WTC11 (cell line): ENCODE results near the gene REC8. TPM values are rescaled to one million over a fixed set of nuclear protein-coding genes. Genes with fewer than 3 reads are reported as not detected.

Source experiments
- ATAC-seq: fragments of 200-7000 bp; cut with Tn5 transposase; 2 replicates; pipeline ENCODE4 v1.10.0; 2021; ENCODE audit warnings: mild to moderate bottlenecking, moderate library complexity
- CTCF ChIA-PET: fragments of 300-600 bp; sonication (Branson Sonifier 250); formaldehyde crosslinking; loops from one replicate; lab custom pipeline; 2021; ENCODE audit warnings: antibody characterized with exemption; lab: Charles Lee
- POLR2A ChIA-PET: fragments of 350-600 bp; sonication (Branson Sonifier 250); formaldehyde crosslinking; loops from one replicate; lab custom pipeline; 2021; ENCODE audit warnings: antibody characterized with exemption; lab: Charles Lee
- DNase-seq: peaks from one replicate; pipeline ENCODE4 v3.0.0; 2021; ENCODE audit warnings: low spot score
- H3K27ac Mint-ChIP-seq: 2 replicates; pipeline ENCODE4 v1.8.0; 2021; ENCODE audit warnings: mixed read lengths
- H3K27me3 Mint-ChIP-seq: 2 replicates; pipeline ENCODE4 v1.8.0; 2021; ENCODE audit warnings: low read depth, mild to moderate bottlenecking, moderate library complexity, mixed read lengths
- H3K36me3 Mint-ChIP-seq: 2 replicates; pipeline ENCODE4 v1.8.0; 2021; ENCODE audit warnings: mixed read lengths
- H3K4me1 Mint-ChIP-seq: 2 replicates; pipeline ENCODE4 v1.8.0; 2022; ENCODE audit warnings: mixed read lengths
- H3K4me3 Mint-ChIP-seq: 2 replicates; pipeline ENCODE4 v1.8.0; 2021; ENCODE audit warnings: mild to moderate bottlenecking, moderate library complexity, mixed read lengths
- H3K9me3 Mint-ChIP-seq: 2 replicates; pipeline ENCODE4 v1.8.0; 2021; ENCODE audit warnings: mixed read lengths
- ATF3 ChIP-seq: sonication (generic); formaldehyde crosslinking; conservative IDR thresholded peaks from 2 replicates; pipeline ENCODE4 v1.8.1; 2022; ENCODE audit warnings: mild to moderate bottlenecking, missing genetic modification reagents
- ATF6 ChIP-seq: sonication (generic); formaldehyde crosslinking; IDR thresholded peaks from 2 replicates; pipeline ENCODE4 v1.8.1; 2023; ENCODE audit warnings: mild to moderate bottlenecking, missing genetic modification reagents
- E2F1 ChIP-seq: sonication (generic); formaldehyde crosslinking; IDR thresholded peaks from 2 replicates; pipeline ENCODE4 v1.8.0; 2022; ENCODE audit warnings: mild to moderate bottlenecking, missing genetic modification reagents
- GABPB1 ChIP-seq: sonication (generic); formaldehyde crosslinking; IDR thresholded peaks from 2 replicates; pipeline ENCODE4 v1.8.1; 2023; ENCODE audit warnings: mild to moderate bottlenecking, missing genetic modification reagents
- HMGA2 ChIP-seq: fragments of 250-450 bp; sonication (Bioruptor Pico); IDR thresholded peaks from 2 replicates; pipeline ENCODE4 v1.4.0; 2021; ENCODE audit warnings: mild to moderate bottlenecking, moderate library complexity
- JUN ChIP-seq: sonication (generic); formaldehyde crosslinking; IDR thresholded peaks from 2 replicates; pipeline ENCODE4 v1.8.0; 2023; ENCODE audit warnings: mild to moderate bottlenecking, missing genetic modification reagents
- NFATC4 ChIP-seq: fragments of 250-450 bp; sonication (Bioruptor Pico); IDR thresholded peaks from 2 replicates; pipeline ENCODE4 v1.9.0; 2021; ENCODE audit warnings: mild to moderate bottlenecking
- NFYB ChIP-seq: sonication (generic); formaldehyde crosslinking; conservative IDR thresholded peaks from 2 replicates; pipeline ENCODE4 v1.8.0; 2022; ENCODE audit warnings: low read depth, missing genetic modification reagents
- NR1H2 ChIP-seq: sonication (generic); formaldehyde crosslinking; IDR thresholded peaks from 2 replicates; pipeline ENCODE4 v1.9.0; 2021; ENCODE audit warnings: mild to moderate bottlenecking, moderate library complexity, missing genetic modification reagents
- SMAD4 ChIP-seq: sonication (generic); formaldehyde crosslinking; IDR thresholded peaks from 2 replicates; pipeline ENCODE4 v1.8.0; 2022; ENCODE audit warnings: mild to moderate bottlenecking, missing genetic modification reagents
- SP1 ChIP-seq: sonication (generic); formaldehyde crosslinking; conservative IDR thresholded peaks from 2 replicates; pipeline ENCODE4 v1.8.1; 2022; ENCODE audit warnings: missing genetic modification reagents
- TCF7 ChIP-seq: sonication (generic); formaldehyde crosslinking; IDR thresholded peaks from 2 replicates; pipeline ENCODE4 v1.8.0; 2022; ENCODE audit warnings: mild to moderate bottlenecking, low read depth, missing genetic modification reagents, moderate library complexity
- TEAD1 ChIP-seq: sonication (generic); formaldehyde crosslinking; IDR thresholded peaks from 2 replicates; pipeline ENCODE4 v1.8.0; 2022; ENCODE audit warnings: mild to moderate bottlenecking, missing genetic modification reagents
- ZNF121 ChIP-seq: sonication (generic); formaldehyde crosslinking; IDR thresholded peaks from 2 replicates; pipeline ENCODE4 v1.8.0; 2023; ENCODE audit warnings: missing genetic modification reagents
- ZNF219 ChIP-seq: sonication (generic); formaldehyde crosslinking; IDR thresholded peaks from 2 replicates; pipeline ENCODE4 v1.8.0; 2023; ENCODE audit warnings: missing genetic modification reagents, mild to moderate bottlenecking, borderline replicate concordance
- ZNF317 ChIP-seq: sonication (generic); formaldehyde crosslinking; IDR thresholded peaks from 2 replicates; pipeline ENCODE4 v1.8.1; 2023; ENCODE audit warnings: low read depth, mild to moderate bottlenecking, moderate library complexity, missing genetic modification reagents, borderline replicate concordance
- ZNF512 ChIP-seq: sonication (generic); formaldehyde crosslinking; IDR thresholded peaks from 2 replicates; pipeline ENCODE4 v1.8.1; 2022; ENCODE audit warnings: missing genetic modification reagents, borderline replicate concordance
- total RNA-seq: library from RNA; stranded (reverse); gene quantifications from 3 replicates; pipeline ENCODE4 v1.2.3, GENCODE V29; 2021
- TF ChIP-seq, protein P1 (sequence below): sonication (generic); formaldehyde crosslinking; IDR thresholded peaks from 2 replicates; pipeline ENCODE4 v1.8.0; 2022; ENCODE audit warnings: mild to moderate bottlenecking, missing genetic modification reagents
- TF ChIP-seq, protein P2 (sequence below): fragments of 250-450 bp; sonication (Bioruptor Pico); IDR thresholded peaks from 2 replicates; pipeline ENCODE4 v1.9.0; 2021; ENCODE audit warnings: mild to moderate bottlenecking
- TF ChIP-seq, protein P3 (sequence below): sonication (generic); formaldehyde crosslinking; IDR thresholded peaks from 2 replicates; pipeline ENCODE4 v1.8.0; 2023; ENCODE audit warnings: missing genetic modification reagents, mild to moderate bottlenecking, borderline replicate concordance
- TF ChIP-seq, protein P4 (sequence below): fragments of 250-450 bp; sonication (Bioruptor Pico); IDR thresholded peaks from 2 replicates; pipeline ENCODE4 v1.8.0; 2021; ENCODE audit warnings: mild to moderate bottlenecking
- TF ChIP-seq, protein P5 (sequence below): sonication (generic); formaldehyde crosslinking; IDR thresholded peaks from 2 replicates; pipeline ENCODE4 v1.8.1; 2023; ENCODE audit warnings: mild to moderate bottlenecking, missing genetic modification reagents, moderate library complexity

REC8 gene
- total RNA-seq, 1 experiment from 2014 or later = 32.2 TPM

DNA sequence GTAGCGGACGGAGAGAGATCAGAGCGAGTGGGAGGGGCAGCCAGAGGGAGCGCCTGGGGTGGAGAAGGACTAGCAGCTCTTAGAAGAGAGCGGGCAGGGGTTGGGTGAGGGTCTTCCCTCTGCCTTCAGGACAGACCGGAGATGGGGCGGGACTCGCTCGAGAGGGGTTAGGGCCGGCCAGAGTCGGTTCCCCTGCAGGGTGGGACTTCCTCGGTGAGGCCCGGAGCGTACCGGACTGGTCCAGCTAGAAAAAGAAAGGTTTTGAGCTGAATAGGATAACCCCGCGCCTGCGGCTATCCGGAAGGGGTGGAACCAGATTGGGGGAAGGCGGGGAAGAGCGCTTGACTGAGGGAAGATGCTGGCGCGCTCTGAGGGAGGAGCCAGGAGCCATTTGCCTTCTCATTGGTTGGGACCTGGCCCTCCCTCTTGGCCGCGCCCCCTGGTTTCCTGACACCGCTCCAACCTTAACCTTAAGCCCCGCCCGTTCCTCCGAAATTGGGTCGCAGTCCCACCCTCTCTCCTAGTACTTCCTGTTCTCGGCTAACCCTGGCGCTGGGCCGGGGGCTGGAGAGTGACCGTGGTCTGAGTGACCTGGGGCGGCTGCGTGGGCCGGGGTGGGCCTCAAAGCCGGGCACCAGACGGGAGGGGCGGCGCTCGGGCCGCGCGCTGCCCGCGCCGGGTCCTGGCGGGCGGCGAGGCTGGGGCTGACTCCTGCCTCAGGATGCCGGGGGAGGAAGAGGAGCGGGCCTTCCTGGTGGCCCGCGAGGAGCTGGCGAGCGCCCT lies 24.7 kb upstream of the REC8 start, which contains the start of gene RNF31:
TSS of gene RNF31 (plus strand) at position 521 of the 783 bp plus-strand sequence. CDS start at position 722, 201 bp downstream.
- H3K36me3 Mint-ChIP-seq = peaks cover 44% of the 10 kb centered on the region
- ChIA-PET POLR2A (interaction anchor here (0.6 to 3.3 kb wide), 15 partner anchors 10 to 114 kb away, joined by 3 to 24 read pairs (median 4); partner anchors contain the start of genes CHMP4A, DCAF11, IRF9 and NRL), CTCF (interaction anchor here (0.5 to 4.1 kb wide), 20 partner anchors 11 to 284 kb away, joined by 3 to 55 read pairs (median 4); partner anchors contain the start of genes DCAF11, DHRS1, IPO4 and IRF9)
- DNase-seq = peak; percentile 98
- H3K9me3 Mint-ChIP-seq = no peaks in the 10 kb centered on the region
- H3K4me3 Mint-ChIP-seq = peak within 1 kb of the TSS; percentile 99
- TF ChIP-seq NR1H2 (CRISPR knock-in tag) (no peak), JUN (CRISPR knock-in tag) (0 out of 2 replicates have a peak, but pooled peaks have one; percentile 48), E2F1 (CRISPR knock-in tag) (no peak), ZNF121 (CRISPR knock-in tag) (no peak), GABPB1 (CRISPR knock-in tag) (peak; percentile 5; the same call in 1 of the 2 replicates), SP1 (peak; percentile 57; the same call in 1 of the 2 replicates), ATF6 (CRISPR knock-in tag) (no peak), TCF7 (CRISPR knock-in tag) (no peak), ZNF219 (CRISPR knock-in tag) (peak; percentile 36; the same call in 1 of the 2 replicates), ATF3 (CRISPR knock-in tag) (no peak), ZNF317 (CRISPR knock-in tag) (no peak), TEAD1 (CRISPR knock-in tag) (peak; percentile 47; the same call in 1 of the 2 replicates), HMGA2 (CRISPR knock-in tag) (no peak), NFYB (CRISPR knock-in tag) (peak; percentile 49; the same call in 1 of the 2 replicates), ZNF512 (no peak), NFATC4 (no peak), SMAD4 (CRISPR knock-in tag) (0 out of 2 replicates have a peak, but pooled peaks have one; percentile 22)
- TF ChIP-seq, protein P1, sequence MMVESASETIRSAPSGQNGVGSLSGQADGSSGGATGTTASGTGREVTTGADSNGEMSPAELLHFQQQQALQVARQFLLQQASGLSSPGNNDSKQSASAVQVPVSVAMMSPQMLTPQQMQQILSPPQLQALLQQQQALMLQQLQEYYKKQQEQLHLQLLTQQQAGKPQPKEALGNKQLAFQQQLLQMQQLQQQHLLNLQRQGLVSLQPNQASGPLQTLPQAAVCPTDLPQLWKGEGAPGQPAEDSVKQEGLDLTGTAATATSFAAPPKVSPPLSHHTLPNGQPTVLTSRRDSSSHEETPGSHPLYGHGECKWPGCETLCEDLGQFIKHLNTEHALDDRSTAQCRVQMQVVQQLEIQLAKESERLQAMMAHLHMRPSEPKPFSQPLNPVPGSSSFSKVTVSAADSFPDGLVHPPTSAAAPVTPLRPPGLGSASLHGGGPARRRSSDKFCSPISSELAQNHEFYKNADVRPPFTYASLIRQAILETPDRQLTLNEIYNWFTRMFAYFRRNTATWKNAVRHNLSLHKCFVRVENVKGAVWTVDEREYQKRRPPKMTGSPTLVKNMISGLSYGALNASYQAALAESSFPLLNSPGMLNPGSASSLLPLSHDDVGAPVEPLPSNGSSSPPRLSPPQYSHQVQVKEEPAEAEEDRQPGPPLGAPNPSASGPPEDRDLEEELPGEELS (CRISPR knock-in tag) = 0 out of 2 replicates have a peak, but pooled peaks have one; percentile 33
- TF ChIP-seq, protein P2, sequence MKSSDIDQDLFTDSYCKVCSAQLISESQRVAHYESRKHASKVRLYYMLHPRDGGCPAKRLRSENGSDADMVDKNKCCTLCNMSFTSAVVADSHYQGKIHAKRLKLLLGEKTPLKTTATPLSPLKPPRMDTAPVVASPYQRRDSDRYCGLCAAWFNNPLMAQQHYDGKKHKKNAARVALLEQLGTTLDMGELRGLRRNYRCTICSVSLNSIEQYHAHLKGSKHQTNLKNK (CRISPR knock-in tag) = no peak
- TF ChIP-seq, protein P3, sequence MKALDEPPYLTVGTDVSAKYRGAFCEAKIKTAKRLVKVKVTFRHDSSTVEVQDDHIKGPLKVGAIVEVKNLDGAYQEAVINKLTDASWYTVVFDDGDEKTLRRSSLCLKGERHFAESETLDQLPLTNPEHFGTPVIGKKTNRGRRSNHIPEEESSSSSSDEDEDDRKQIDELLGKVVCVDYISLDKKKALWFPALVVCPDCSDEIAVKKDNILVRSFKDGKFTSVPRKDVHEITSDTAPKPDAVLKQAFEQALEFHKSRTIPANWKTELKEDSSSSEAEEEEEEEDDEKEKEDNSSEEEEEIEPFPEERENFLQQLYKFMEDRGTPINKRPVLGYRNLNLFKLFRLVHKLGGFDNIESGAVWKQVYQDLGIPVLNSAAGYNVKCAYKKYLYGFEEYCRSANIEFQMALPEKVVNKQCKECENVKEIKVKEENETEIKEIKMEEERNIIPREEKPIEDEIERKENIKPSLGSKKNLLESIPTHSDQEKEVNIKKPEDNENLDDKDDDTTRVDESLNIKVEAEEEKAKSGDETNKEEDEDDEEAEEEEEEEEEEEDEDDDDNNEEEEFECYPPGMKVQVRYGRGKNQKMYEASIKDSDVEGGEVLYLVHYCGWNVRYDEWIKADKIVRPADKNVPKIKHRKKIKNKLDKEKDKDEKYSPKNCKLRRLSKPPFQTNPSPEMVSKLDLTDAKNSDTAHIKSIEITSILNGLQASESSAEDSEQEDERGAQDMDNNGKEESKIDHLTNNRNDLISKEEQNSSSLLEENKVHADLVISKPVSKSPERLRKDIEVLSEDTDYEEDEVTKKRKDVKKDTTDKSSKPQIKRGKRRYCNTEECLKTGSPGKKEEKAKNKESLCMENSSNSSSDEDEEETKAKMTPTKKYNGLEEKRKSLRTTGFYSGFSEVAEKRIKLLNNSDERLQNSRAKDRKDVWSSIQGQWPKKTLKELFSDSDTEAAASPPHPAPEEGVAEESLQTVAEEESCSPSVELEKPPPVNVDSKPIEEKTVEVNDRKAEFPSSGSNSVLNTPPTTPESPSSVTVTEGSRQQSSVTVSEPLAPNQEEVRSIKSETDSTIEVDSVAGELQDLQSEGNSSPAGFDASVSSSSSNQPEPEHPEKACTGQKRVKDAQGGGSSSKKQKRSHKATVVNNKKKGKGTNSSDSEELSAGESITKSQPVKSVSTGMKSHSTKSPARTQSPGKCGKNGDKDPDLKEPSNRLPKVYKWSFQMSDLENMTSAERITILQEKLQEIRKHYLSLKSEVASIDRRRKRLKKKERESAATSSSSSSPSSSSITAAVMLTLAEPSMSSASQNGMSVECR (CRISPR knock-in tag) = peak; percentile 85
- TF ChIP-seq, protein P4, sequence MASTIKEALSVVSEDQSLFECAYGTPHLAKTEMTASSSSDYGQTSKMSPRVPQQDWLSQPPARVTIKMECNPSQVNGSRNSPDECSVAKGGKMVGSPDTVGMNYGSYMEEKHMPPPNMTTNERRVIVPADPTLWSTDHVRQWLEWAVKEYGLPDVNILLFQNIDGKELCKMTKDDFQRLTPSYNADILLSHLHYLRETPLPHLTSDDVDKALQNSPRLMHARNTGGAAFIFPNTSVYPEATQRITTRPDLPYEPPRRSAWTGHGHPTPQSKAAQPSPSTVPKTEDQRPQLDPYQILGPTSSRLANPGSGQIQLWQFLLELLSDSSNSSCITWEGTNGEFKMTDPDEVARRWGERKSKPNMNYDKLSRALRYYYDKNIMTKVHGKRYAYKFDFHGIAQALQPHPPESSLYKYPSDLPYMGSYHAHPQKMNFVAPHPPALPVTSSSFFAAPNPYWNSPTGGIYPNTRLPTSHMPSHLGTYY (CRISPR knock-in tag) = no peak
- TF ChIP-seq, protein P5, sequence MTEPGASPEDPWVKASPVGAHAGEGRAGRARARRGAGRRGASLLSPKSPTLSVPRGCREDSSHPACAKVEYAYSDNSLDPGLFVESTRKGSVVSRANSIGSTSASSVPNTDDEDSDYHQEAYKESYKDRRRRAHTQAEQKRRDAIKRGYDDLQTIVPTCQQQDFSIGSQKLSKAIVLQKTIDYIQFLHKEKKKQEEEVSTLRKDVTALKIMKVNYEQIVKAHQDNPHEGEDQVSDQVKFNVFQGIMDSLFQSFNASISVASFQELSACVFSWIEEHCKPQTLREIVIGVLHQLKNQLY = no peak
- ATAC-seq = peak; percentile 89
- H3K4me1 Mint-ChIP-seq = peaks cover 21% of the 10 kb centered on the region
- H3K27ac Mint-ChIP-seq = peak within 1 kb of the TSS; percentile 98
- no peaks in the 10 kb centered on the region for H3K27me3 Mint-ChIP-seq
